ENCODE data around the gene KCNQ1OT1. TPM values are rescaled to one million over a fixed set of nuclear protein-coding genes. Genes with fewer than 3 reads are reported as not detected.

The KCNQ1OT1 gene
- total RNA-seq, 4 donors from 2014 or later, result 2.5 to 4.5 (median 3.1) TPM

DNA sequence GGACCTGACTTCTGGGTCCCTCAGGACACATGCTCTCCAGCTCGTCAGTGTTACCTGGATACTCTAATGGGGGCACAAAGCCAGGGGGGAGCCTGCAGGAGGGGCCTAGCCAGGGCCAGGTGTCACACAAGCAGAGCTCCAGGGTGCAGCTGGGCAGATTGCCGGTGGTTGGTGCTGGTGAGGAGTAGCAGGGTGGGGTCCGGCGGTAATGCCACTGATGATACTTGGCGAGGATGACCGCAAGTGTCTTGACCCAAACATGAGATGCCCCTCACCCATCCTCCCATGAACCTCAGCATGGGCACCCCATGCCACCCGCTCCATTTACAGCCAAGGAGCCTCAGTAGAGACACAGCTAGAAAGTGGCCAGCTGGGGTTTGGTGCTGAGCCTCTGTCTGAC is 15.1 kb upstream of the KCNQ1OT1 start:
- Histone ChIP-seq H3K4me1 (peaks cover 5% of the 10 kb centered on the region), H3K27ac (no peak overlapping the region), H3K9me3 (no peaks in the 10 kb centered on the region), H3K4me3 (no peak overlapping the region), H3K27me3 (no peaks in the 10 kb centered on the region), H3K36me3 (no peaks in the 10 kb centered on the region)
- DNase-seq (ENCODE audit: low spot score in 2 of 2), result no peak
- WGBS, result no CpG with 5 or more reads among the region's 7 CpGs
- TF ChIP-seq EP300 (IDR thresholded peaks at IDR 0.05), result no peak
- TF ChIP-seq, protein P1, sequence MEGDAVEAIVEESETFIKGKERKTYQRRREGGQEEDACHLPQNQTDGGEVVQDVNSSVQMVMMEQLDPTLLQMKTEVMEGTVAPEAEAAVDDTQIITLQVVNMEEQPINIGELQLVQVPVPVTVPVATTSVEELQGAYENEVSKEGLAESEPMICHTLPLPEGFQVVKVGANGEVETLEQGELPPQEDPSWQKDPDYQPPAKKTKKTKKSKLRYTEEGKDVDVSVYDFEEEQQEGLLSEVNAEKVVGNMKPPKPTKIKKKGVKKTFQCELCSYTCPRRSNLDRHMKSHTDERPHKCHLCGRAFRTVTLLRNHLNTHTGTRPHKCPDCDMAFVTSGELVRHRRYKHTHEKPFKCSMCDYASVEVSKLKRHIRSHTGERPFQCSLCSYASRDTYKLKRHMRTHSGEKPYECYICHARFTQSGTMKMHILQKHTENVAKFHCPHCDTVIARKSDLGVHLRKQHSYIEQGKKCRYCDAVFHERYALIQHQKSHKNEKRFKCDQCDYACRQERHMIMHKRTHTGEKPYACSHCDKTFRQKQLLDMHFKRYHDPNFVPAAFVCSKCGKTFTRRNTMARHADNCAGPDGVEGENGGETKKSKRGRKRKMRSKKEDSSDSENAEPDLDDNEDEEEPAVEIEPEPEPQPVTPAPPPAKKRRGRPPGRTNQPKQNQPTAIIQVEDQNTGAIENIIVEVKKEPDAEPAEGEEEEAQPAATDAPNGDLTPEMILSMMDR (IDR thresholded peaks at IDR 0.05), result no peak
- TF ChIP-seq POLR2AphosphoS5 (IDR thresholded peaks at IDR 0.05), result no peak
- no peak for TF ChIP-seq POLR2A (IDR thresholded peaks at IDR 0.05)

DNA sequence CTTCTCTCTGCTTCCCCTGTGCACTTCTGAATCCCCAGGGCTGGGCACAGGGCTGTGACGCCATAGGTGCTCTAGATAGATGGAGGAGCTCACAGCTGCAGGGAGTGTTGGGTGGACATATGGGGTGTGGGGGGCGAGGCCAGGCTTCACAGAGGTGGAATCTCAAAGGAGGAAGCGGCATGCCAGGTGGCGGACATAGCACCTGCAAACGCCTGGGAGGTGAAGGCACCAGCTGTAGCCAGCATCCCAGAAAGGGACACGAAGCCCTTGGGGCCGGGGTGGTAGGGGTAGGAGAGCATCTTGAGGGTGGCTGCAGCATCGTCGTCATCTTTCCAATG is 14.6 kb upstream of the KCNQ1OT1 start:
- no peaks in the 10 kb centered on the region for H3K36me3 ChIP-seq
- no peaks in the 10 kb centered on the region for H3K9me3 ChIP-seq
- 93% methylated on average over 9 of the region's 9 CpGs for WGBS
- H3K4me3 ChIP-seq, result no peak overlapping the region
- DNase-seq (ENCODE audit: low spot score in 2 of 2), result no peak
- TF ChIP-seq EP300 (IDR thresholded peaks at IDR 0.05) (no peak), POLR2AphosphoS5 (IDR thresholded peaks at IDR 0.05) (no peak), POLR2A (IDR thresholded peaks at IDR 0.05) (no peak)
- TF ChIP-seq, protein P1 (IDR thresholded peaks at IDR 0.05), result no peak
- peaks cover 5% of the 10 kb centered on the region for H3K4me1 ChIP-seq
- H3K27me3 ChIP-seq, result no peaks in the 10 kb centered on the region
- no peak overlapping the region for H3K27ac ChIP-seq

DNA sequence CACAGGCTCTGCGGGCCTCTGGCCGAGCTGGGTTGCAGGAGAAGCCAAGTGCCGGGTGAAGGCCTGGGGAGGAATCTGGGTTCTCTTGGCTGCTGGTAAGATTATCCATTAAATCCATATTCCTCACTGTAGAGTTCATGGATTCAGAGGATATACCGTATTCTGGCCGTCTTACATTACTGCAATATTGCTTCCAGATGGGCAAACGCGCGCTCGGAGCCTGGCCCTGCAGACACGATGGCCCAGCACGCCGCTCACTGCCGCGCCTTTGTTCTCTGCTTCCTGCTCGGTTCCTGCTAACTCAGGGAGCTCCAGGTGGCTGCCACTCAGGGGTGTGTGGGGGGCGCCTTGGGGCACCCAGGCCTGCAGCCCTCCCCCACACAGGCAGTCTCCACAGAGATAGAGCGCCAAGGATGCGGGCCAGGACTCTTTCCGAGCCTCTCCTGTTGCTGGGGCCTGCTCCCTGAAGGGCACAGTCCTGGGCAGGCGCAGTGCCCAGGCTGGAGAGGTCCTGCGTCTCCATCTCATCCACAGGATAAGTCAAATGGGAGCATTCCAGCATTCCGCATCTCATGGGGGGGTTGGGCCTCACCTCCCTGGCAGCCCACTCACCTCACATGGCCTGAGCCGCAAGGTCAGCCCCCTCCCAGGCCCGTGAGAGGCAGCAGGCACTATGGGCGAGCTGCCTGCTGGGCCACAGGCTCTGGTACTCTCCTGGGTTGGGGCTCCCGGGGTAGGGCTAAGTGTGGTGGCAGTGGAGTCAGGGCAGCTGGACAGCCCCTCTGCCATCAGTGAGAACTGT is 14.1 kb upstream of the KCNQ1OT1 start:
- no peak overlapping the region for H3K27ac ChIP-seq
- TF ChIP-seq, protein P1 (IDR thresholded peaks at IDR 0.05), result no peak
- TF ChIP-seq POLR2A (IDR thresholded peaks at IDR 0.05) (no peak), EP300 (IDR thresholded peaks at IDR 0.05) (no peak), POLR2AphosphoS5 (IDR thresholded peaks at IDR 0.05) (no peak)
- 74% methylated on average over 20 of the region's 26 CpGs for WGBS
- no peak for DNase-seq (ENCODE audit: low spot score in 2 of 2)
- H3K9me3 ChIP-seq, result no peaks in the 10 kb centered on the region
- H3K36me3 ChIP-seq, result no peaks in the 10 kb centered on the region
- H3K4me3 ChIP-seq, result no peak overlapping the region
- peaks cover 5% of the 10 kb centered on the region for H3K4me1 ChIP-seq
- no peaks in the 10 kb centered on the region for H3K27me3 ChIP-seq

DNA sequence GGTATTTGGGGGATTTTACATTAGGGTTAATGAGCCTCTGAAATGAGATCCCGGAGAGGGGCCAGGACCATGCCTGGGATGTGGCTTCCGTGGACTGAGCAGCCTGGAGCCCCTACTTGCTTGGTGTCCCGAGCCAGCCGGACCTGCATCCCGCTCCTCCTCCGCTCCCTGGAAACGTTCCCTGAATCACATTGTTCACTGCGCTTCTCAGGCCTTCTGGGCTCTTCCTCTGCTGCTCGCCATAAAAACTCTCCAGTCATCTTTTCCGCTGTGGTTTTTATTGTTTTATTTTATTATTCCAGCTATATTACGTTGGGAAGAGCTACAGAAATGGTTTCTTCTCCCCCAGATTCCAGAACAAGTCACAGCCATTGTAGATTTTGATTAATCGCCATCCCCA is 13.3 kb upstream of the KCNQ1OT1 start:
- TF ChIP-seq, protein P1 (IDR thresholded peaks at IDR 0.05), result no peak
- TF ChIP-seq POLR2AphosphoS5 (IDR thresholded peaks at IDR 0.05), result no peak
- H3K36me3 ChIP-seq, result no peaks in the 10 kb centered on the region
- H3K4me1 ChIP-seq, result peaks cover 10% of the 10 kb centered on the region
- 69% methylated on average over 12 of the region's 12 CpGs for WGBS
- no peaks in the 10 kb centered on the region for H3K27me3 ChIP-seq
- DNase-seq (ENCODE audit: low spot score in 2 of 2), result no peak
- no peaks in the 10 kb centered on the region for H3K9me3 ChIP-seq
- H3K4me3 ChIP-seq, result no peak overlapping the region
- no peak overlapping the region for H3K27ac ChIP-seq

DNA sequence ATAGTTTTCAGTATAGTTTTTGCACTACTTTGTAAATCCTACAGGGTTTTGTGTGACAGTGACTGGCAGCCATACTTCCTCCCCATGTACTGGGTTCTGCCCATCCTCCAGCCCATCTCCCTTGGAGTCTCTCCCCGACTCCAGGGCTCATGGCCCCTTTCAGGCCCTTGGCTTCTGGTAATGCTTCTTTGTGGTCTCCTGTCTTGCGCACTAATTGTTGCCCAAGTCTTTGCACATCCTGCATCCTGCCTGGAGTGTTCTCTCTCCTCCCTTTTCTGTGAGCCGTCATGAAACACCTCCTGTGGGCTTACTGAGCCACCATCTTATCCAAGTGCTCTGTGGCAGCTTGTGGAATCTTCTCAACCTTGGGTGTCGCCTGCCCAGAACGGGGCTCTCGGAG is 11.4 kb upstream of the KCNQ1OT1 start:
- H3K4me1 ChIP-seq, result peaks cover 5% of the 10 kb centered on the region
- H3K27me3 ChIP-seq, result no peaks in the 10 kb centered on the region
- H3K36me3 ChIP-seq, result no peaks in the 10 kb centered on the region
- DNase-seq (ENCODE audit: low spot score in 2 of 2), result no peak
- TF ChIP-seq EP300 (IDR thresholded peaks at IDR 0.05), result no peak
- no peak for TF ChIP-seq POLR2A (IDR thresholded peaks at IDR 0.05)
- no peak for TF ChIP-seq POLR2AphosphoS5 (IDR thresholded peaks at IDR 0.05)
- TF ChIP-seq, protein P1 (IDR thresholded peaks at IDR 0.05), result no peak
- 89% methylated on average over 6 of the region's 6 CpGs for WGBS
- no peaks in the 10 kb centered on the region for H3K9me3 ChIP-seq
- no peak overlapping the region for H3K27ac ChIP-seq
- H3K4me3 ChIP-seq, result no peak overlapping the region
